GM12874 (cell line): ENCODE data around the gene COL23A1.

Source experiments
- CTCF ChIP-seq: IDR thresholded peaks from 2 replicates; pipeline ENCODE4 v1.5.1; 2011; ENCODE audit warnings: low read depth, mild to moderate bottlenecking, control low read depth, low read length, moderate library complexity; ENCODE audit not compliant: insufficient read depth

COL23A1 gene

GRCh38 chr5:178520851-178521250, 69.3 kb downstream of the COL23A1 start:
- TF ChIP-seq CTCF, result no peak

- TF ChIP-seq CTCF, result no peak
These were observed 70.4 kb downstream of the COL23A1 start for GRCh38 chr5:178519804-178520203.

DNA sequence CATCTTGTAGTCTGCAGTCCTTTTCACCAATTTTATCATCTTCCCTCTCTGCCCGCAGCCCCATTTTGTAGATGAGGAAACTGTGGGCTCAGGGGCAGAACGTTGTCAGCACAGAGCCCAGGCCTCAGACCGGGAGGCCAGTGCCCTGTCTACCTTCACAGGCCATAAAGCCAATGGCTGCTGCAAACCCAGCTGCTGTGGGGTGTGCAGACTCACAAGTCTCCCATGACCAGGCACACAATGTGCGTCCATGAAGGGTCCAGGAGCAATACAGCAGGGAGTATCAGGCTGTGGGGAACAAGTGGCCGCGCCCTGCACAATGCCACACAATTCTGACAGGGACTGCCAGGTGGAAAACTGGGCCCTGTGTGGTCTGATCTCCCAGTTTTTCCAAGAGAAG, 71.0 kb downstream of the COL23A1 start:
- TF ChIP-seq CTCF, result no peak

DNA sequence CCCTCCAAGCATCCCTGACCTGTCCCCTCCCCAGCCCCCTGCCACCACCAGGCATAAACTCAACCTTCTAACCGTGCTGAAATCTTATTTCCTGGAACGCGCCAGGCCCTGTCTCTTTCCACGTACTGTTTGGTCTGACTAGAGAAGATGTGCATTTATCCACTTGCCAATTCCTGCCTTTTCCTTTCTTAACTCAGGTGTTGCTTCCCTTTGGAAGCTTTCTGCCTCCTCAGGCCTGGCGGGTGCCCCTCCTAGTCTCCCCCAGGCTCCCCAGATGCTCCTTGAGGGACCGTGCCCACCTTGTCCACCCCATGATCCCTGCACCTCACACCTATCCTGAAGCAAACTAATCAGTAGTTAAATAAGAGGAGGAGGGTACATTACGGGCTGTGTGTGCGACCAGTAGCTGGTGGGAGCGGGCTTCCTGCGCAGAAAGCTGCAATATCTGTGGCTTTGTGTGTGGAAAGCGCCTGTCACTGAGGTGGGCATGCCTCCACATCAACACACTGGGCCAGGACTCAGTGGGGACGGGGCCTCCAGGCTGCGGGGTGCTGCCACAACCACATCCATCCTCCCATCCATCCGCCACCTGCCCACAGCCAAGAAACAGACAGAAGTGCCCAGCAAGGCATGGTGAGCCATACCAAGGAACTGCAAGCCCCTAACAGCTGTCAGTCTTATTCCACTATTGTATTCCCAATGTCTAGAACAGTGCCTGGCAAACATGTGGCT, 73.5 kb downstream of the COL23A1 start:
- no peak for TF ChIP-seq CTCF

DNA sequence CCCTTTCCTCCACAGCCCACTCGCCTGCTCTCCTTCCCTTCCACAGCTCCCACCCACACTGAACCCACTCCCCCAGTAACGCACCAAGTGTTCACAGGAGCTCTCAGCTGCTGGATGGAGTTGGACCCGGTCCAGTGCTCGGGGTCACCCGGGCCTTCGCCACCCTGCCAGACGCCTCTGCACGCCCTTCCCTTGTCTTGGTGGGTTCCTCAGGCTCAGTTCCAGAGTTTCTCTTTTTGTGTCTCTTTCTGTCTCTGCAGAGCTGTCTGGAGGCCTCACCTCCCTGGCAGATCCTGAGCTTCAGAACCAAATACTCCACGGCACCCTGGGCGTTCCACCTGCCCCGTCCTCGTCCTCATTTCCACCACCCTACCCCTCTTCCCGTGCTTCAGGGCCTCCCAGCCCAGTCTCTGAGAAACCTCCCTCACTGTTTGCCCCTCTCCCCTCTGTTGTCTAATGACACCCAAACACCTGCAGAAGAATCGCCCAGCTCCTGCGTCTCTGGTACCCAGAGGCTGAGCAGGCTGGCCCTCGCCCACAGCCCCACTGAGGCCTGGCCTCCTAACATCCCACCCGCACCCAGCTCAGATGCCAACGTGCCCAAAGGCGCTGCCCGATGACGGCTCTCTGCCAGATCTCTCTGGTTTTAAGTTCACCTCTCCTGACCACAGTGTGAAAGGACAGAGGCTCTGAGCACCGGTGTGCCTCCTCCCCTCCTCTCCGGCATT, 74.3 kb downstream of the COL23A1 start:
- TF ChIP-seq CTCF, result no peak

DNA sequence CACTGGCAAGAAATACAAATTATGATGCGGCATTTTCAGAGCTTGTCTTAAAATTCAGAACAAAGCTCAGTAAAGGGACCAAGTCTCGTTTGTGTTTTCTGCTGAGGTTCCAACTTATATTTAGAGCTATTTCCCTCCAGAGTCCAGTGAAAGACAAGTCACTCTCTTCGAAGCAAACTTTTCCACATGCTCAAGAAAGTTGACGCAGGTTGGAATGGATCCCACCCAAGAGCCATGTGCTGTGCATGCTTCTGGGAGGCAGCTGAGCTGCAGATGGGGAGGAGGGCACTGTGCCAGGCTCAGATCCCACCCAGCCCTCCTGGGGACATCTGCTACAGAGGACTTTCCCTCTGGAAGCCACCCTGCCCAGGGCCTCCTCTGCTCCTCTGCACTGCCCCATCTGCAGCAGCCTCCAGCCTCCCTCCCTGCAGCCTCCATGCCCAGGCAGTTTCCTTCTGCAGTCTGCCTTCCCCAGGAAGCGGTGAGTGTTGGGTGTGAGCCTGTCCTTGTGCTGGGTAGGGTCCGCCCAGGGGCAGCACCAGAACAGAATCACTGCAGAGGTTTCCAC, 75.3 kb downstream of the COL23A1 start:
- no peak for TF ChIP-seq CTCF

DNA sequence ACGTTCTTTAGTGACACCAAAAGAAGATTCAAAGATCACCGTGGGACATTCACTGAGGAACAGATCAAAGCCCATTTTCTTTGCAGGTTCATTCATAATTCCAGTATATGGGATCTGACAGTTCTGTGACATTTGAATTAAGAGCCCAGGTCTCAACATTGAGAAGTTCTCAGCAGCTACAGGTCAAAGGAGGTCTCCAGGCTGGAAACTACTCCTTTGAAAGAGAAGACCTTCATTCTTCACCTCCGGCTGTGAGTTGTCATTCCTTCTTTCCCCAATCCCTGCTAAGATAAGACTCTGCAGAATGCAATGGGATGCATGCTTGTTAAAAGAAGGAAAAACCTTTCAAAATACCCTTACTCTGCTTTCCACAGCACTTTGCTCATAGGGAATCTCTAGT, 79.0 kb downstream of the COL23A1 start:
- no peak for TF ChIP-seq CTCF
